Neural cell (in vitro differentiated cells): Measurements from ENCODE around the gene TEDC2. TPM values are rescaled to one million over a fixed set of nuclear protein-coding genes. Genes with fewer than 3 reads are reported as not detected.
A peak's percentile ranks its signal among the peaks of the same experiment; 100 is the strongest.

Experiments used
- H2AFZ ChIP-seq: fragments of 200-600, 300-800 bp; sonication (generic), shearing (Covaris generic); 2 replicates; pipeline ENCODE4 v1.6.0; 2014; ENCODE audit warnings: low read depth, mild to moderate bottlenecking, antibody characterized with exemption, low read length, moderate library complexity
- H3F3A ChIP-seq: fragments of 200-600 bp; shearing (Covaris generic); 2 replicates; pipeline ENCODE4 v1.6.1; 2016; ENCODE audit warnings: mild to moderate bottlenecking, moderate library complexity, mixed read lengths, antibody characterized with exemption, low read length; ENCODE audit not compliant: insufficient read depth, poor library complexity, severe bottlenecking
- H3K27ac ChIP-seq: fragments of 200-600, 300-800 bp; sonication (generic), shearing (Covaris generic); 2 replicates; pipeline ENCODE4 v1.5.1; 2014; ENCODE audit warnings: mild to moderate bottlenecking, low read length, moderate library complexity
- H3K27me3 ChIP-seq: fragments of 300-800, 200-600 bp; sonication (generic), shearing (Covaris generic); 2 replicates; pipeline ENCODE4 v1.6.0; 2014; ENCODE audit warnings: mild to moderate bottlenecking, low read depth, low read length, moderate library complexity; ENCODE audit not compliant: insufficient read depth
- H3K36me3 ChIP-seq: fragments of 300-800, 200-600 bp; sonication (generic), shearing (Covaris generic); 2 replicates; pipeline ENCODE4 v1.5.1; 2014; ENCODE audit warnings: mild to moderate bottlenecking, antibody characterized with exemption, low read length, moderate library complexity; ENCODE audit not compliant: insufficient read depth
- H3K4me2 ChIP-seq: fragments of 300-800, 200-600 bp; sonication (generic), shearing (Covaris generic); 2 replicates; pipeline ENCODE4 v1.6.0; 2014; ENCODE audit warnings: mild to moderate bottlenecking, low read length
- H3K4me3 ChIP-seq: fragments of 300-800, 200-600 bp; sonication (generic), shearing (Covaris generic); 2 replicates; pipeline ENCODE4 v1.5.1; 2014; ENCODE audit warnings: mild to moderate bottlenecking, low read length, moderate library complexity
- H3K79me2 ChIP-seq: fragments of 200-600 bp; shearing (Covaris generic); replicated peaks from 2 replicates; pipeline ENCODE4 v1.6.0; 2014; ENCODE audit warnings: mild to moderate bottlenecking, low read length, moderate library complexity; ENCODE audit not compliant: insufficient read depth
- H3K9ac ChIP-seq: fragments of 300-800, 200-600 bp; sonication (generic), shearing (Covaris generic); 2 replicates; pipeline ENCODE4 v1.6.1; 2016; ENCODE audit warnings: mild to moderate bottlenecking, low read length, mixed read lengths
- H3K9me2 ChIP-seq: fragments of 200-600 bp; shearing (Covaris generic); 2 replicates; pipeline ENCODE4 v1.6.1; 2016; ENCODE audit warnings: mild to moderate bottlenecking, low read length, mixed read lengths; ENCODE audit not compliant: insufficient read depth
- H3K9me3 ChIP-seq: fragments of 200-600, 300-800 bp; sonication (generic), shearing (Covaris generic); 2 replicates; pipeline ENCODE4 v1.6.1; 2016; ENCODE audit warnings: mild to moderate bottlenecking, mixed run types, low read length, moderate library complexity, mixed read lengths
- H4K20me1 ChIP-seq: fragments of 200-600 bp; shearing (Covaris generic); 2 replicates; pipeline ENCODE4 v1.6.1; 2016; ENCODE audit warnings: mild to moderate bottlenecking, mixed run types; ENCODE audit not compliant: insufficient read depth
- EP300 ChIP-seq: fragments of 450-650 bp; conservative IDR thresholded peaks from 2 replicates; pipeline ENCODE4 v1.6.1; 2014; ENCODE audit warnings: antibody characterized with exemption, mild to moderate bottlenecking, moderate library complexity; ENCODE audit not compliant: poor library complexity, severe bottlenecking
- EZH2 ChIP-seq: fragments of 200-600, 300-800 bp; shearing (Covaris generic), sonication (generic); IDR thresholded peaks from 2 replicates; pipeline ENCODE4 v1.6.1; 2014; ENCODE audit warnings: antibody characterized with exemption, low read length, borderline replicate concordance, mild to moderate bottlenecking; ENCODE audit not compliant: insufficient read depth, poor library complexity, severe bottlenecking
- MXI1 ChIP-seq: fragments of 450-650 bp; conservative IDR thresholded peaks from 2 replicates; pipeline ENCODE4 v1.6.1; 2014; ENCODE audit warnings: antibody characterized with exemption, mild to moderate bottlenecking; ENCODE audit not compliant: poor library complexity, severe bottlenecking
- POLR2AphosphoS5 ChIP-seq: IDR thresholded peaks from 2 replicates; pipeline ENCODE4 v1.6.1; 2012
- RAD21 ChIP-seq: fragments of 450-650 bp; conservative IDR thresholded peaks from 2 replicates; pipeline ENCODE4 v1.6.1; 2014; ENCODE audit warnings: antibody characterized with exemption, mild to moderate bottlenecking, moderate library complexity
- SMC3 ChIP-seq: fragments of 450-650 bp; conservative IDR thresholded peaks from 2 replicates; pipeline ENCODE4 v1.6.1; 2014; ENCODE audit warnings: antibody characterized with exemption, mild to moderate bottlenecking, moderate library complexity; ENCODE audit not compliant: poor library complexity
- TAF1 ChIP-seq: IDR thresholded peaks from 2 replicates; pipeline ENCODE4 v1.6.1; 2012; ENCODE audit warnings: low read depth
- polyA minus RNA-seq: library from RNA; depleted of rRNA, polyadenylated mRNA; stranded (reverse); fragments of >200 nt; gene quantifications from 2 replicates; pipeline ENCODE4 v1.2.3, GENCODE V29; 2014
- polyA plus RNA-seq: library from polyadenylated mRNA; depleted of rRNA; stranded (reverse); fragments of >200 nt; gene quantifications from 2 replicates; pipeline ENCODE4 v1.2.3, GENCODE V29; 2014
- TF ChIP-seq, protein P1 (sequence below): fragments of 450-650 bp; IDR thresholded peaks from 2 replicates; pipeline ENCODE4 v1.5.1; 2014; ENCODE audit warnings: antibody characterized with exemption, mild to moderate bottlenecking, moderate library complexity; ENCODE audit not compliant: poor library complexity, severe bottlenecking
- TF ChIP-seq, protein P2 (sequence below): IDR thresholded peaks from 2 replicates; pipeline ENCODE4 v1.6.1; 2012; ENCODE audit warnings: borderline replicate concordance

TEDC2 gene, protein sequence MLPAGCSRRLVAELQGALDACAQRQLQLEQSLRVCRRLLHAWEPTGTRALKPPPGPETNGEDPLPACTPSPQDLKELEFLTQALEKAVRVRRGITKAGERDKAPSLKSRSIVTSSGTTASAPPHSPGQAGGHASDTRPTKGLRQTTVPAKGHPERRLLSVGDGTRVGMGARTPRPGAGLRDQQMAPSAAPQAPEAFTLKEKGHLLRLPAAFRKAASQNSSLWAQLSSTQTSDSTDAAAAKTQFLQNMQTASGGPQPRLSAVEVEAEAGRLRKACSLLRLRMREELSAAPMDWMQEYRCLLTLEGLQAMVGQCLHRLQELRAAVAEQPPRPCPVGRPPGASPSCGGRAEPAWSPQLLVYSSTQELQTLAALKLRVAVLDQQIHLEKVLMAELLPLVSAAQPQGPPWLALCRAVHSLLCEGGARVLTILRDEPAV
- polyA plus RNA-seq = 27.6 and 31.5 TPM in 2 replicates
- polyA minus RNA-seq = 6.4 and 9.3 TPM in 2 replicates

DNA sequence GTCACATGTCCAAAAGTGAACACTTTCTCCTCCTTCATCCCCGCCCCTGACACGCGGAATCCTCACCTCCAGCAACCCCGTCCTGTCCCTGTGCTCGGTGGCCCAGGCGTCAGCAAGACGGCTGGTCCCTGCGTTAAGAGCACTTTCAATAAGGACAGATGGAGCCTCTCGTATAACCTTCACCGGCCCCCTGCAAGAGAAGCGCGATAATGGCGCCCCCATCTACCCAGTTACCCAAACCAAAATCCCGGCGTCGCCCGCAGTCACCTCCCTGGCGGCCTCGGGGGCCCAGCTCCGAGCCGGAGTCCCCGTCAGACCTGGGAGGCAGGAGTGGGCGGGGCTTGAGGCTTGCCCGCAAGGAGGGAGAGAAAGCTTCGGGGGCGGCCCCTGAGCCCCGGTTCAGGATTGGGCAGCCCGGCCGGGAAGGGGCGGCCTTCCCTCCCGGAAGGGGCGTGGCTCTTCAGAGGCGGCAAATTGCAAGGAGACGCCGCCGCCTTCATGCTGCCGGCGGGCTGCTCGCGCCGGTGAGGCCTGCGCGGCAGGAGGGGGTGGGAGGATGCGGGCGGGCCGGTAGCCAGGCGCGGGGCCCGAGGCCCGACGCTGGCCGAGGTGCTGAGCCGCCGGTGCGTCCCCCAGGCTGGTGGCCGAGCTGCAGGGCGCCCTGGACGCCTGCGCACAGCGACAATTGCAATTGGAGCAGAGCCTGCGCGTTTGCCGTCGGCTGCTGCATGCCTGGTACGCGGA is at the start of gene TEDC2:
TSS of gene TEDC2 (plus strand) at position 463 of the 744 bp plus-strand sequence. CDS start at position 499, 36 bp downstream.
- peak within 1 kb of the TSS; percentile 46 for H2AFZ ChIP-seq
- no peak within 1 kb of the TSS for H3K27ac ChIP-seq
- H3K4me3 ChIP-seq = peak within 1 kb of the TSS; percentile 66
- H3K79me2 ChIP-seq = no peaks in the 10 kb centered on the region
- H3F3A ChIP-seq = no peaks in the 10 kb centered on the region
- no peaks in the 10 kb centered on the region for H3K9me3 ChIP-seq
- H3K27me3 ChIP-seq = no peaks in the 10 kb centered on the region
- H3K4me2 ChIP-seq = peak within 1 kb of the TSS; percentile 74
- H4K20me1 ChIP-seq = no peaks in the 10 kb centered on the region
- H3K9me2 ChIP-seq = no peaks in the 10 kb centered on the region
- H3K36me3 ChIP-seq = no peaks in the 10 kb centered on the region
- peak; percentile 21 for TF ChIP-seq TAF1
- TF ChIP-seq, protein P1, sequence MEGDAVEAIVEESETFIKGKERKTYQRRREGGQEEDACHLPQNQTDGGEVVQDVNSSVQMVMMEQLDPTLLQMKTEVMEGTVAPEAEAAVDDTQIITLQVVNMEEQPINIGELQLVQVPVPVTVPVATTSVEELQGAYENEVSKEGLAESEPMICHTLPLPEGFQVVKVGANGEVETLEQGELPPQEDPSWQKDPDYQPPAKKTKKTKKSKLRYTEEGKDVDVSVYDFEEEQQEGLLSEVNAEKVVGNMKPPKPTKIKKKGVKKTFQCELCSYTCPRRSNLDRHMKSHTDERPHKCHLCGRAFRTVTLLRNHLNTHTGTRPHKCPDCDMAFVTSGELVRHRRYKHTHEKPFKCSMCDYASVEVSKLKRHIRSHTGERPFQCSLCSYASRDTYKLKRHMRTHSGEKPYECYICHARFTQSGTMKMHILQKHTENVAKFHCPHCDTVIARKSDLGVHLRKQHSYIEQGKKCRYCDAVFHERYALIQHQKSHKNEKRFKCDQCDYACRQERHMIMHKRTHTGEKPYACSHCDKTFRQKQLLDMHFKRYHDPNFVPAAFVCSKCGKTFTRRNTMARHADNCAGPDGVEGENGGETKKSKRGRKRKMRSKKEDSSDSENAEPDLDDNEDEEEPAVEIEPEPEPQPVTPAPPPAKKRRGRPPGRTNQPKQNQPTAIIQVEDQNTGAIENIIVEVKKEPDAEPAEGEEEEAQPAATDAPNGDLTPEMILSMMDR = no peak
- TF ChIP-seq MXI1 = peak; percentile 100
- TF ChIP-seq POLR2AphosphoS5 = peak; percentile 65
- TF ChIP-seq, protein P2, sequence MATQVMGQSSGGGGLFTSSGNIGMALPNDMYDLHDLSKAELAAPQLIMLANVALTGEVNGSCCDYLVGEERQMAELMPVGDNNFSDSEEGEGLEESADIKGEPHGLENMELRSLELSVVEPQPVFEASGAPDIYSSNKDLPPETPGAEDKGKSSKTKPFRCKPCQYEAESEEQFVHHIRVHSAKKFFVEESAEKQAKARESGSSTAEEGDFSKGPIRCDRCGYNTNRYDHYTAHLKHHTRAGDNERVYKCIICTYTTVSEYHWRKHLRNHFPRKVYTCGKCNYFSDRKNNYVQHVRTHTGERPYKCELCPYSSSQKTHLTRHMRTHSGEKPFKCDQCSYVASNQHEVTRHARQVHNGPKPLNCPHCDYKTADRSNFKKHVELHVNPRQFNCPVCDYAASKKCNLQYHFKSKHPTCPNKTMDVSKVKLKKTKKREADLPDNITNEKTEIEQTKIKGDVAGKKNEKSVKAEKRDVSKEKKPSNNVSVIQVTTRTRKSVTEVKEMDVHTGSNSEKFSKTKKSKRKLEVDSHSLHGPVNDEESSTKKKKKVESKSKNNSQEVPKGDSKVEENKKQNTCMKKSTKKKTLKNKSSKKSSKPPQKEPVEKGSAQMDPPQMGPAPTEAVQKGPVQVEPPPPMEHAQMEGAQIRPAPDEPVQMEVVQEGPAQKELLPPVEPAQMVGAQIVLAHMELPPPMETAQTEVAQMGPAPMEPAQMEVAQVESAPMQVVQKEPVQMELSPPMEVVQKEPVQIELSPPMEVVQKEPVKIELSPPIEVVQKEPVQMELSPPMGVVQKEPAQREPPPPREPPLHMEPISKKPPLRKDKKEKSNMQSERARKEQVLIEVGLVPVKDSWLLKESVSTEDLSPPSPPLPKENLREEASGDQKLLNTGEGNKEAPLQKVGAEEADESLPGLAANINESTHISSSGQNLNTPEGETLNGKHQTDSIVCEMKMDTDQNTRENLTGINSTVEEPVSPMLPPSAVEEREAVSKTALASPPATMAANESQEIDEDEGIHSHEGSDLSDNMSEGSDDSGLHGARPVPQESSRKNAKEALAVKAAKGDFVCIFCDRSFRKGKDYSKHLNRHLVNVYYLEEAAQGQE = peak; percentile 15
- TF ChIP-seq RAD21 = no peak
- TF ChIP-seq SMC3 = peak; percentile 39
- TF ChIP-seq EP300 = no peak
- TF ChIP-seq EZH2 = no peak
- H3K9ac ChIP-seq = peak within 1 kb of the TSS; percentile 55

DNA sequence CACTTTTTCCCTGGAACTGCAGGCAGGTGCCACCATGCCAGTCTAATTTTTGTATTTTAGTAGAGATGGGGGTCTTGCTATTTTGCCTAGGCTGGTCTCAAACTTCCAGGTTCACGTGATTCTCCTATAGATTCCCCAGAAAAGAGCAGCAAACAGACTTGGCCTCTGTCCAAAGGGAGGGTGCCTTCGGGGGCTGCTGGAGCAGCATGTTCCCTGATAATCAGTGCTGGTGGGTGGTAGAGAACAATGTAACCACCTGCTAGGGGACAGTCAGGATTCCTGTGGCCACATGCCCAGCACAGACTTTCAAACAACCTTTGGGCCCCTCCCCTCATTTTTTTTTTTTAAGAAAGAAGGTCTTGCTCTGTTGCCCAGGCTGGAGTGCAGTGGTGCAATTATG is 44.8 kb upstream of the TEDC2 start:
- Histone ChIP-seq H3K27me3 (no peaks in the 10 kb centered on the region), H4K20me1 (no peaks in the 10 kb centered on the region), H3K4me3 (no peak overlapping the region), H3K9ac (no peak overlapping the region), H2AFZ (no peak overlapping the region), H3K9me2 (no peaks in the 10 kb centered on the region), H3F3A (no peaks in the 10 kb centered on the region), H3K9me3 (no peaks in the 10 kb centered on the region), H3K27ac (no peak overlapping the region), H3K79me2 (no peaks in the 10 kb centered on the region), H3K4me2 (no peak overlapping the region), H3K36me3 (no peaks in the 10 kb centered on the region)
- TF ChIP-seq, protein P2 = no peak
- TF ChIP-seq SMC3 = no peak
- TF ChIP-seq POLR2AphosphoS5 = no peak
- no peak for TF ChIP-seq RAD21
- TF ChIP-seq, protein P1 = no peak
- no peak for TF ChIP-seq EZH2
- no peak for TF ChIP-seq EP300
- no peak for TF ChIP-seq MXI1
- no peak for TF ChIP-seq TAF1
